HG02798 (cell line): ENCODE measurements around the gene TRMT112.

Experiments
- ATAC-seq: cut with Tn5 transposase; IDR thresholded peaks from one replicate; pipeline ENCODE4 v1.9.1; 2021; ENCODE audit warnings: mild to moderate bottlenecking; ENCODE audit not compliant: unreplicated experiment, poor library complexity

TRMT112 gene

GRCh38 chr11:64317325-64317960, at the start of gene TRMT112:
Gene TRMT112 (minus strand): TSS chr11:64317559. CDS start chr11:64317526, 33 bp downstream.
- peak; percentile 71 for ATAC-seq

GRCh38 chr11:64366751-64367150, 49.4 kb upstream of the TRMT112 start:
- no peak for ATAC-seq

- no peak for ATAC-seq
Observed at GRCh38 chr11:64364911-64365310, 47.6 kb upstream of the TRMT112 start.

GRCh38 chr11:64364435-64364834, 47.1 kb upstream of the TRMT112 start:
- ATAC-seq: no peak

- no peak for ATAC-seq
Observed at GRCh38 chr11:64362339-64362738, 45.0 kb upstream of the TRMT112 start.

GRCh38 chr11:64361659-64362058, 44.3 kb upstream of the TRMT112 start:
- ATAC-seq: no peak

- ATAC-seq: no peak
Observed at GRCh38 chr11:64360448-64360921, 43.1 kb upstream of the TRMT112 start.

GRCh38 chr11:64359712-64360445, 42.5 kb upstream of the TRMT112 start:
- no peak for ATAC-seq

GRCh38 chr11:64358907-64359711, 41.8 kb upstream of the TRMT112 start, which contains the start of gene RPS6KA4:
Gene RPS6KA4 (plus strand): TSS chr11:64359162. CDS start chr11:64359236, 74 bp downstream.
- peak; percentile 57 for ATAC-seq

- ATAC-seq: no peak
Observed at GRCh38 chr11:64358536-64358906, 41.2 kb upstream of the TRMT112 start.

GRCh38 chr11:64357904-64358535, 40.7 kb upstream of the TRMT112 start:
- ATAC-seq: no peak

- no peak for ATAC-seq
Observed at GRCh38 chr11:64357446-64357845, 40.1 kb upstream of the TRMT112 start.

GRCh38 chr11:64356498-64357411, 39.4 kb upstream of the TRMT112 start:
- ATAC-seq: no peak

GRCh38 chr11:64355078-64355940, 38.0 kb upstream of the TRMT112 start:
- no peak for ATAC-seq

- no peak for ATAC-seq
Observed at GRCh38 chr11:64353715-64354506, 36.6 kb upstream of the TRMT112 start.

GRCh38 chr11:64352995-64353714, 35.8 kb upstream of the TRMT112 start:
- no peak for ATAC-seq
